ENCODE results near the gene PARVB.

- TF ChIP-seq CTCF (IDR thresholded peaks at IDR 0.05) (no peak), EP300 (IDR thresholded peaks at IDR 0.05) (no peak), POLR2AphosphoS5 (IDR thresholded peaks at IDR 0.05) (no peak), POLR2A (IDR thresholded peaks at IDR 0.05) (no peak)
Measured at GRCh38 chr22:44131989-44132685, 108.0 kb downstream of the PARVB start.
